ENCODE data around the gene IMMP2L. TPM values are rescaled to one million over a fixed set of nuclear protein-coding genes. Genes with fewer than 3 reads are reported as not detected.

The IMMP2L gene
- total and polyA plus RNA-seq, 7 donors, result 9.3 to 43.0 (median 19.2) TPM

DNA sequence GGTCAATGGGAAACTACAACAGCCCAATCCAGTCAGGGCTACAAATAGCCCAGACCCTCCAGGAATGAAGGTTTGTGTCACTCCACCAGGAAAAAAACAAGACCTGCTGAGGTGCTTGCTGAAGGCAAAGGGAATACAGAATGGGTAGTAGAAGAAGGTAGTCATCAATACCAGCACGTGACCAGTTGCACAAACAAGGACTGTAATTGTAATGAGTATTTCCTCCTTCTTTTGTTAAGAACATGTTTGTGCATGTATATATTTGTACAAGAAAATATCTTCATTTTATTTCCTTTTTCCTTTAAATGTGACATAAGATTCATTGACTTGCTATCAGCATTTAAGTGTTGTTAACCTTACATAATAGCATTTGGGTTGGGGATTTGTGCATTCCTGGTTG is 229.3 kb downstream of the IMMP2L start:
- H3K9me3 ChIP-seq, result no peaks in the 10 kb centered on the region
- DNase-seq (no peak), ATAC-seq (no peak)
- intact Hi-C loops (cut with DNase I), result no loop called here
- TF ChIP-seq, protein P1, sequence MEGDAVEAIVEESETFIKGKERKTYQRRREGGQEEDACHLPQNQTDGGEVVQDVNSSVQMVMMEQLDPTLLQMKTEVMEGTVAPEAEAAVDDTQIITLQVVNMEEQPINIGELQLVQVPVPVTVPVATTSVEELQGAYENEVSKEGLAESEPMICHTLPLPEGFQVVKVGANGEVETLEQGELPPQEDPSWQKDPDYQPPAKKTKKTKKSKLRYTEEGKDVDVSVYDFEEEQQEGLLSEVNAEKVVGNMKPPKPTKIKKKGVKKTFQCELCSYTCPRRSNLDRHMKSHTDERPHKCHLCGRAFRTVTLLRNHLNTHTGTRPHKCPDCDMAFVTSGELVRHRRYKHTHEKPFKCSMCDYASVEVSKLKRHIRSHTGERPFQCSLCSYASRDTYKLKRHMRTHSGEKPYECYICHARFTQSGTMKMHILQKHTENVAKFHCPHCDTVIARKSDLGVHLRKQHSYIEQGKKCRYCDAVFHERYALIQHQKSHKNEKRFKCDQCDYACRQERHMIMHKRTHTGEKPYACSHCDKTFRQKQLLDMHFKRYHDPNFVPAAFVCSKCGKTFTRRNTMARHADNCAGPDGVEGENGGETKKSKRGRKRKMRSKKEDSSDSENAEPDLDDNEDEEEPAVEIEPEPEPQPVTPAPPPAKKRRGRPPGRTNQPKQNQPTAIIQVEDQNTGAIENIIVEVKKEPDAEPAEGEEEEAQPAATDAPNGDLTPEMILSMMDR (IDR thresholded peaks at IDR 0.05), result no peak
- no peak overlapping the region for H3K4me3 ChIP-seq
- H3K27ac ChIP-seq, result no peak overlapping the region
- H3K36me3 ChIP-seq (ENCODE audit: insufficient read depth in 1 of 2, low read depth in 1 of 2), result no peaks in the 10 kb centered on the region
- no peaks in the 10 kb centered on the region for H3K27me3 ChIP-seq (ENCODE audit: insufficient read depth in 3 of 3, low read length in 2 of 3)
- H3K4me1 ChIP-seq, result no peaks in the 10 kb centered on the region
- 92 to 100% (median 97%) methylated on average over 1 of the region's 1 CpG for WGBS, 3 donors

DNA sequence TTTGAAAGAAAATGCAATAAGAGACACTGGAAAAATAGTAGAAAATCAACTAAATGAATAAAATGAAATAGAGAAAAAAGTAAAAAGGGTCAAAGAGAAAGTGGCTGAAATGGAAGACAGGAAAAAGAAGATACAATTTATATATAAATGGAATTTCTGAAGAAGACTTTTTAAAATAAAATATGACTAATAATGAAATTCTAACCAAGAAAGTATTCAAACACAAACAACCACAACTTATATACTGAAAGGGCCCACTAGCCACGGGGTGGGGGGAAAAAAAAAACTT is 232.1 kb downstream of the IMMP2L start:
- DNase-seq (no peak), ATAC-seq (no peak)
- TF ChIP-seq, protein P1 (IDR thresholded peaks at IDR 0.05), result no peak
- intact Hi-C loops (cut with DNase I), result no loop called here
- Histone ChIP-seq H3K4me3 (no peak overlapping the region), H3K36me3 (ENCODE audit: insufficient read depth in 1 of 2, low read depth in 1 of 2) (no peaks in the 10 kb centered on the region), H3K9me3 (no peaks in the 10 kb centered on the region), H3K27ac (no peak overlapping the region), H3K4me1 (no peaks in the 10 kb centered on the region), H3K27me3 (ENCODE audit: insufficient read depth in 3 of 3, low read length in 2 of 3) (no peaks in the 10 kb centered on the region)
- WGBS, 3 donors, result 63 to 79% (median 71%) methylated on average over 1 of the region's 1 CpG

DNA sequence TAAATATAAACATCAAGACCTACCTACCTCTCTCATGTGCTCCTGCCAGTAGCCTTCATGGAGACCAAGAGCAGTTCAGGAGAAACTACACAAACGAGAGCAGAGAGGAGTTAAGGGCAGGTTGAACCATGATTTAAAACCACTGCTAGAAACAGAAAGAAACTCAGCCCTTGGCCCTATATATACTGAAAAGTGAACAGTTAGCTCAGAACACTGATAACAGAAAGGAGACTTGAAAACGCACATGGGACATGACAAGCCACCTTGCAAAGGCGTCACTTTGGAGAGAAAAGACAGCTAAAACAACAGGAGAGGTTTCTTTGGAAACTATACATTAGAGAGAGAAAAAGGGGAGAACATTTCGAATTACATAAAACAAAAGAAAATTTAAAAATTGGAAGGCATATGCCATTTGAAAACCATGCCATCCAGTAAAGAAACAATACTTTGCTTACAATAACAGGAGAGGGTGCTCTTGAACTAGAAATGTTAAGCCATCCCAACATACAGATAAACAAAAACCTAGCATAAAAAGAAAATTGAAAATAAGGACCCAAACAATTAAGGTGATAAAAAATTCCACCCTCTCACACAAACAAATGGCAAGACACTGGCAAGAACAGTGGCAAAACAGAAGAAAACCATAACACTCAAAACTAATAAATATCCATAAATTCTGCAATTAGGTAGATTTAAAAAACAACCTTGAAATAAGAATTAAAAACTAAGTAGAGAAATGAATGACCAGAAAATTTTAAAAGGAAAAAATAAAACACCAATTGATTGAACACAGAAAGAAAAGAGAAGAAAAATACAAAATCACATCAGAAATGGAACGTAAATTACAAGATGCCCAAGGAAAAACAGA is 232.7 kb downstream of the IMMP2L start:
- H3K36me3 ChIP-seq (ENCODE audit: insufficient read depth in 1 of 2, low read depth in 1 of 2), result no peaks in the 10 kb centered on the region
- WGBS, 3 donors, result 87 to 92% (median 87%) methylated on average over 5 of the region's 5 CpGs
- no peaks in the 10 kb centered on the region for H3K27me3 ChIP-seq (ENCODE audit: insufficient read depth in 3 of 3, low read length in 2 of 3)
- TF ChIP-seq, protein P1 (IDR thresholded peaks at IDR 0.05), result no peak
- no peak overlapping the region for H3K27ac ChIP-seq
- DNase-seq (no peak), ATAC-seq (no peak)
- no peak overlapping the region for H3K4me3 ChIP-seq
- H3K4me1 ChIP-seq, result no peaks in the 10 kb centered on the region
- no peaks in the 10 kb centered on the region for H3K9me3 ChIP-seq
- intact Hi-C loops (cut with DNase I), result no loop called here

DNA sequence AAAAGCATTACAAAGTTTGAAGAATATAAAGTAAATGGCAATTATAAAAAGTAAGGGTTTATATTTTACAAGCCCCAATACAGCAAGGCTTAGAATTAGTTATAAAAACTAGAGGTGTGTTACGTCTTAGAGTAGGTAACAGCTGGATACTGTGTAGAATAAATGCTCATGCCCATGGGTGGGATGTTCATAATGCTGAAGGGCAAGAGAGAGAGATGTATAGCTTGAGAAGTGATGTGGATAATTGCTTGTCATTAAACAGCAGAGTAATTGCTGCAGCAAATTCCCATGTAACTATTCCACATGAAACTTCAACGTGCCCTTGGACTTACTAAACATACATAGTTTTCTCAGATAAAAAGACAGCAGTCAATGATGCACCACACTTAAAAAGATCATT is 233.8 kb downstream of the IMMP2L start:
- no peaks in the 10 kb centered on the region for H3K27me3 ChIP-seq (ENCODE audit: insufficient read depth in 3 of 3, low read length in 2 of 3)
- no peak overlapping the region for H3K4me3 ChIP-seq
- no peak overlapping the region for H3K27ac ChIP-seq
- ATAC-seq (no peak), DNase-seq (no peak)
- H3K4me1 ChIP-seq, result no peaks in the 10 kb centered on the region
- H3K9me3 ChIP-seq, result no peaks in the 10 kb centered on the region
- WGBS, 3 donors, result 78 to 87% (median 82%) methylated on average over 2 of the region's 2 CpGs
- TF ChIP-seq, protein P1 (IDR thresholded peaks at IDR 0.05), result no peak
- H3K36me3 ChIP-seq (ENCODE audit: insufficient read depth in 1 of 2, low read depth in 1 of 2), result no peaks in the 10 kb centered on the region
- intact Hi-C loops (cut with DNase I), result no loop called here

DNA sequence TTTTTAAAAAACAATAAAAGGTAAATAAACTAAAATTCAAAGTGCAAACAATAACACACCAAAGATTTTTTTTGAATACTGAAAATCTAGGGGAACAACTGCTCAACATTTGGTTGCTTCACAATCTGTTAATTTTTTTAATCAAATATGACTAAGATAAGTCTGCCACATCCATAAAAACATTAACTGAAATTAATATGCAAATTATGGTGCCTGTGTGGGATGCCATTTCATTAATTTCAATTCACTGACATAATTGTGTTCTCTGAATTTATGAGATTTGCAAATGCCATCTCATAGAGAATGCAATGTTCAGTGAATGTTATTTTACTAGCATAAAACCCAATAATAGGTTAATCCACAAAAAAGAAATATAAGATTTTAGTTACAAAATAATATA is 237.5 kb downstream of the IMMP2L start:
- H3K36me3 ChIP-seq (ENCODE audit: insufficient read depth in 1 of 2, low read depth in 1 of 2), result no peaks in the 10 kb centered on the region
- H3K27me3 ChIP-seq (ENCODE audit: insufficient read depth in 3 of 3, low read length in 2 of 3), result no peaks in the 10 kb centered on the region
- TF ChIP-seq, protein P1 (IDR thresholded peaks at IDR 0.05), result no peak
- H3K27ac ChIP-seq, result no peak overlapping the region
- H3K4me1 ChIP-seq, result no peaks in the 10 kb centered on the region
- no peak for DNase-seq
- no peaks in the 10 kb centered on the region for H3K9me3 ChIP-seq
- intact Hi-C loops (cut with DNase I), result no loop called here
- no peak overlapping the region for H3K4me3 ChIP-seq
- no peak for ATAC-seq

Measured in psoas muscle (tissue), 8 donors.